GM18951 (cell line): Measurements from ENCODE around the gene TRIM59.

Experiments
- POLR2A ChIP-seq: IDR thresholded peaks from 4 replicates; pipeline ENCODE4 v1.6.1; 2011; ENCODE audit warnings: mild to moderate bottlenecking; ENCODE audit not compliant: insufficient read length, insufficient read depth; ENCODE audit errors: extremely low read depth
- in situ Hi-C: fragments of 300-500 bp; cut with MboI; formaldehyde crosslinking; loops from one replicate; pipeline ENCODE4 v1.12.0; 2022; ENCODE audit warnings: low sequenced_read_pairs, mixed read lengths, inconsistent platforms; ENCODE audit not compliant: unreplicated experiment

Gene TRIM59

GRCh38 chr3:160403796-160404470, 45.7 kb downstream of the TRIM59 start:
- no peak for TF ChIP-seq POLR2A
- in situ Hi-C loops, result no loop called here

- in situ Hi-C loops, result no loop called here
- TF ChIP-seq POLR2A, result no peak
Observed at GRCh38 chr3:160403028-160403545, 46.5 kb downstream of the TRIM59 start.

GRCh38 chr3:160402221-160403027, 47.2 kb downstream of the TRIM59 start:
- no peak for TF ChIP-seq POLR2A
- in situ Hi-C loops, result no loop called here

GRCh38 chr3:160401291-160402095, 48.1 kb downstream of the TRIM59 start:
- in situ Hi-C loops, result no loop called here
- no peak for TF ChIP-seq POLR2A

- in situ Hi-C loops, result no loop called here
- no peak for TF ChIP-seq POLR2A
Observed at GRCh38 chr3:160400702-160401150, 48.9 kb downstream of the TRIM59 start.

GRCh38 chr3:160400030-160400701, 49.4 kb downstream of the TRIM59 start:
- in situ Hi-C loops, result no loop called here
- TF ChIP-seq POLR2A, result no peak

- TF ChIP-seq POLR2A, result peak; percentile 80
- in situ Hi-C loops, result no loop called here
Observed at GRCh38 chr3:160399125-160400029, 50.2 kb downstream of the TRIM59 start, which contains the start of the genes IFT80 and SMC4. IFT80 (minus strand) TSS chr3:160399225; CDS start chr3:160384600, 14,625 bp downstream. SMC4 (plus strand) TSS chr3:160399650; CDS start chr3:160400827, 1,177 bp downstream.

GRCh38 chr3:160398820-160399124, 50.8 kb downstream of the TRIM59 start:
- no peak for TF ChIP-seq POLR2A
- in situ Hi-C loops, result no loop called here

- in situ Hi-C loops, result no loop called here
- TF ChIP-seq POLR2A, result no peak
Observed at GRCh38 chr3:160395297-160395696, 54.3 kb downstream of the TRIM59 start.

- in situ Hi-C loops, result no loop called here
- TF ChIP-seq POLR2A, result no peak
Observed at GRCh38 chr3:160394009-160394392, 55.6 kb downstream of the TRIM59 start.

GRCh38 chr3:160393346-160394008, 56.1 kb downstream of the TRIM59 start:
- no peak for TF ChIP-seq POLR2A
- in situ Hi-C loops, result no loop called here
